GM10248 (cell line): Measurements from ENCODE around the gene COG4.

ENCODE experiments used
- CTCF ChIA-PET: fragments of 300-600 bp; sonication (Branson Sonifier 250); formaldehyde crosslinking; extraction: SDS; loops from one replicate; lab custom pipeline; 2021; ENCODE audit warnings: antibody characterized with exemption; lab: Yijun Ruan, JAX
- POLR2A ChIA-PET: fragments of 350-650 bp; sonication (Branson Sonifier 250); formaldehyde crosslinking; extraction: SDS; loops from one replicate; lab custom pipeline; 2020; ENCODE audit warnings: antibody characterized with exemption; lab: Yijun Ruan, JAX
- DNase-seq: peaks from one replicate; pipeline ENCODE4 v3.0.0; 2012; ENCODE audit errors: extremely low spot score
- CTCF ChIP-seq: IDR thresholded peaks from 2 replicates; pipeline ENCODE4 v1.5.1; 2012; ENCODE audit warnings: mild to moderate bottlenecking, low read depth; ENCODE audit errors: extremely low read depth, missing control alignments, control extremely low read depth

Gene COG4

GRCh38 chr16:70448075-70448474 lies 75.3 kb downstream of the COG4 start:
- TF ChIP-seq CTCF = no peak
- ChIA-PET CTCF (interaction anchor here (1.3 kb wide), 1 partner anchor 13 kb away, joined by 3 read pairs; no protein-coding TSS in a partner anchor), POLR2A (no interaction called here)
- DNase-seq = no peak

- no peak for TF ChIP-seq CTCF
- POLR2A ChIA-PET = no interaction called here
- CTCF ChIA-PET = interaction anchor here (1.4 kb wide), 1 partner anchor 11 kb away, joined by 3 read pairs; no protein-coding TSS in a partner anchor
- DNase-seq = no peak
Measured at GRCh38 chr16:70444249-70445063, 78.9 kb downstream of the COG4 start.

- ChIA-PET CTCF (interaction anchor here (1.1 to 1.7 kb wide), 2 partner anchors 24 to 27 kb away, joined by 3 to 4 read pairs; no protein-coding TSS in a partner anchor), POLR2A (no interaction called here)
- no peak for DNase-seq
- TF ChIP-seq CTCF = no peak
Measured at GRCh38 chr16:70442344-70442743, 81.0 kb downstream of the COG4 start.

GRCh38 chr16:70441406-70441990 lies 81.9 kb downstream of the COG4 start:
- POLR2A ChIA-PET = no interaction called here
- CTCF ChIA-PET = interaction anchor here (1.1 to 4.1 kb wide), 2 partner anchors 13 to 23 kb away, joined by 3 to 23 read pairs; partner anchors contain the start of gene FCSK
- no peak for DNase-seq
- no peak for TF ChIP-seq CTCF

GRCh38 chr16:70440009-70440692 lies 83.2 kb downstream of the COG4 start:
- ChIA-PET POLR2A (interaction anchor here (0.9 to 1.1 kb wide), 3 partner anchors 14 to 60 kb away, joined by 3 read pairs; no protein-coding TSS in a partner anchor), CTCF (interaction anchor here (1.1 to 4.1 kb wide), 3 partner anchors 10 to 29 kb away, joined by 3 to 23 read pairs (median 6); partner anchors contain the start of gene FCSK)

More at GRCh38 chr16:70440009-70440692, 83.2 kb downstream of the COG4 start:
- no peak for TF ChIP-seq CTCF
- no peak for DNase-seq
